Measurements from ENCODE around the gene SIK2.

Gene SIK2

GRCh38 chr11:111589114-111589513, 13.1 kb upstream of the SIK2 start:
- in situ Hi-C loops (cut with HindIII; ENCODE audit: low sequenced_read_pairs): loop anchor here (10.0 kb wide), 1 partner anchor 256 kb away; no protein-coding TSS in a partner anchor
- no peak for TF ChIP-seq CTCF (IDR thresholded peaks at IDR 0.05; ENCODE audit: low read depth, low read length, missing control alignments)
- no peak for DNase-seq (ENCODE audit: low read depth)
- no peak overlapping the region for H3K4me3 ChIP-seq (ENCODE audit: low read depth, low read length)

- no peak overlapping the region for H3K4me3 ChIP-seq (ENCODE audit: low read depth, low read length)
- in situ Hi-C loops (cut with HindIII; ENCODE audit: low sequenced_read_pairs): loop anchor here (10.0 kb wide), 1 partner anchor 255 kb away; no protein-coding TSS in a partner anchor
- TF ChIP-seq CTCF (IDR thresholded peaks at IDR 0.05; ENCODE audit: low read depth, low read length, missing control alignments): no peak
- no peak for DNase-seq (ENCODE audit: low read depth)
Measured at GRCh38 chr11:111589886-111590499, 12.3 kb upstream of the SIK2 start.

- no peak for TF ChIP-seq CTCF (IDR thresholded peaks at IDR 0.05; ENCODE audit: low read depth, low read length, missing control alignments)
- in situ Hi-C loops (cut with HindIII; ENCODE audit: low sequenced_read_pairs): no loop called here
Measured at GRCh38 chr11:111591187-111591960, 10.9 kb upstream of the SIK2 start.

GRCh38 chr11:111592491-111592890, 9.8 kb upstream of the SIK2 start:
- H3K4me3 ChIP-seq (ENCODE audit: low read depth, low read length): no peak overlapping the region
- TF ChIP-seq CTCF (IDR thresholded peaks at IDR 0.05; ENCODE audit: low read depth, low read length, missing control alignments): no peak
- DNase-seq (ENCODE audit: low read depth): no peak
- in situ Hi-C loops (cut with HindIII; ENCODE audit: low sequenced_read_pairs): no loop called here

More at GRCh38 chr11:111591187-111591960, 10.9 kb upstream of the SIK2 start:
- no peak for DNase-seq (ENCODE audit: low read depth)
- H3K4me3 ChIP-seq (ENCODE audit: low read depth, low read length): no peak overlapping the region

GRCh38 chr11:111596319-111596718, 5.9 kb upstream of the SIK2 start:
- H3K4me3 ChIP-seq (ENCODE audit: low read depth, low read length): no peak overlapping the region
- DNase-seq (ENCODE audit: low read depth): no peak
- TF ChIP-seq CTCF (IDR thresholded peaks at IDR 0.05; ENCODE audit: low read depth, low read length, missing control alignments): no peak
- in situ Hi-C loops (cut with HindIII; ENCODE audit: low sequenced_read_pairs): no loop called here

GRCh38 chr11:111598148-111598547, 4.1 kb upstream of the SIK2 start:
- TF ChIP-seq CTCF (IDR thresholded peaks at IDR 0.05; ENCODE audit: low read depth, low read length, missing control alignments): no peak
- in situ Hi-C loops (cut with HindIII; ENCODE audit: low sequenced_read_pairs): no loop called here
- DNase-seq (ENCODE audit: low read depth): no peak

More at GRCh38 chr11:111598148-111598547, 4.1 kb upstream of the SIK2 start:
- H3K4me3 ChIP-seq (ENCODE audit: low read depth, low read length): no peak overlapping the region

Measured in astrocyte of the cerebellum (primary cell).